TTC549 (cell line): ENCODE results near the gene ARID3A.
"Not testable (repeated sequence)": the region's sequence is repeated elsewhere in the genome, so short reads cannot be mapped to it uniquely, and the experiment has no call there.

Experiments
- FAIRE-seq: peaks from 2 replicates; lab custom pipeline; 2012; peaks lifted over from hg19 to GRCh38; lab: Jason Lieb, UNC

The ARID3A gene

GRCh38 chr19:925526-926322 lies at the start of gene ARID3A:
Gene ARID3A (plus strand): TSS chr19:926035. CDS start chr19:929529, 3,494 bp downstream.
- no peak for FAIRE-seq

- FAIRE-seq, result no peak
Observed at GRCh38 chr19:876089-876488, 49.7 kb upstream of the ARID3A start.

- FAIRE-seq, result no peak
Observed at GRCh38 chr19:876780-877314, 49.0 kb upstream of the ARID3A start.

- FAIRE-seq, result not testable (repeated sequence)
Observed at GRCh38 chr19:877992-878660, 47.7 kb upstream of the ARID3A start.

GRCh38 chr19:878751-879561 lies 46.9 kb upstream of the ARID3A start:
- FAIRE-seq, result not testable (repeated sequence)

- no peak for FAIRE-seq
Observed at GRCh38 chr19:879711-880438, 46.0 kb upstream of the ARID3A start.

- FAIRE-seq, result no peak
Observed at GRCh38 chr19:881385-882071, 44.3 kb upstream of the ARID3A start.

- FAIRE-seq, result no peak
Observed at GRCh38 chr19:882871-883497, 42.9 kb upstream of the ARID3A start.

GRCh38 chr19:883661-884211 lies 42.1 kb upstream of the ARID3A start:
- FAIRE-seq, result no peak

- FAIRE-seq, result no peak
Observed at GRCh38 chr19:884420-885211, 41.2 kb upstream of the ARID3A start.

GRCh38 chr19:885536-886224 lies 40.2 kb upstream of the ARID3A start:
- no peak for FAIRE-seq

- FAIRE-seq, result no peak
Observed at GRCh38 chr19:887072-887471, 38.8 kb upstream of the ARID3A start.

GRCh38 chr19:887599-887998 lies 38.2 kb upstream of the ARID3A start:
- FAIRE-seq, result no peak

GRCh38 chr19:888581-889385 lies 37.1 kb upstream of the ARID3A start:
- FAIRE-seq, result no peak

GRCh38 chr19:889662-890295 lies 36.1 kb upstream of the ARID3A start:
- no peak for FAIRE-seq

- no peak for FAIRE-seq
Observed at GRCh38 chr19:890831-891230, 35.0 kb upstream of the ARID3A start.

- not testable (repeated sequence) for FAIRE-seq
Observed at GRCh38 chr19:891421-892200, 34.2 kb upstream of the ARID3A start.
